HG02870 (cell line): ENCODE data around the gene ZFAND3.
"Not testable (repeated sequence)": the region's sequence is repeated elsewhere in the genome, so short reads cannot be mapped to it uniquely, and the experiment has no call there.

Experiments used
- ATAC-seq: cut with Tn5 transposase; IDR thresholded peaks from one replicate; pipeline ENCODE4 v1.9.1; 2021; ENCODE audit warnings: mild to moderate bottlenecking, moderate library complexity; ENCODE audit not compliant: unreplicated experiment

ZFAND3 gene

DNA sequence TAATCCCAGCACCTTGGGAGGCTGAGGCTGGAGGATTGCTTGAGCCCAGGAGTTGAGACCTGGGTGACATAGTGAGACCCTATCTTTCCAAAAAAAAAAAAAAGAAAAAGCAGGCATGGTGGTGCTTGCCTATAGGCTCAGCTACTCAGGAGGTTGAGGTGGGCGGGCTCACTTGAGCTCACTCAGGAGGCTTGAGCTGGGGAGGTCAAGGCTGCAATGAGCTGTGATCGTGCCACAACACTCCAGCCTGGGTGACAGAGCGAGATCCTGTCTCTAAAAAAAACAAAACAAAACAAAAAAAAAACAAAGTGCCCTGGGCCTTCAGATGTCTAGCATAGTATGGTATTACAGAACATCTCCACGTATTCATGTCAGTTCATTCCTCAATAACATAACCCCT lies 42.9 kb downstream of the ZFAND3 start:
- ATAC-seq, result no peak

DNA sequence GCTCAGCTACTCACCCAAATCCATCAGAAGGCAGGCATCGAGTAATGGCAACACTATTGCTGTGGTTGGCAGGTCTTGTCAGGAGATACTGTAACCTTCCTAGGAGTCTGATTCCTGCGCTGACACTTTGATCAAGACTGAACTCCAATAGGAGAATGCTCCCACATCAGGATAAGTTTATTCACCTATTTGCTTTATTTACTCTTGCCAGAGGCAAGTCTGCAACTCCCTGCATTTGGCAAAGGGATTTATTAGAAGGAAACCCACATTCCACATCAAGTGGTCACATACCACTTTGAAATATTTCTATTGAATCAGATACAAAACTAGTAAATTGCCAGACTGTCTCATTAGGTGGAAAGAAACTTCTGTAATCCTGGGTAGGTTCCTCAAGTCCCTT lies 43.5 kb downstream of the ZFAND3 start:
- ATAC-seq, result no peak

DNA sequence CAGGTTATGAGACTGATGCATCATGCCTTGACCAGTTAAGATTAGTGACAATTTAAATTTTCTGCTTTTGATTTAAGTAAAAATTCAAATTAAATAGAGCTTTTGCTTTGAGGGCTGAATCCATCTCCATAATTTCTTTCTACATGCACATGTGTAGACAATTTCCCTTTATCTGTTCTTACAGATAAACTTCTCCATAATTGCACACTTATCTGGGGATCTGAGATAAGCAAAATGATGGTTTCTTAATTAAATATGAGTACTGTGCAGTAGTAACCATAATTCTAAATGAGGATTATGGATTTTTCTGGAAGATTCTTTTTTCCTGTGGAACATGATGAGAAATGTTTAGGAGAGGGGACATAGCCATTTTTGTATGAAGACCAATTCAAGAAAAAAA lies 44.7 kb downstream of the ZFAND3 start:
- ATAC-seq, result no peak

DNA sequence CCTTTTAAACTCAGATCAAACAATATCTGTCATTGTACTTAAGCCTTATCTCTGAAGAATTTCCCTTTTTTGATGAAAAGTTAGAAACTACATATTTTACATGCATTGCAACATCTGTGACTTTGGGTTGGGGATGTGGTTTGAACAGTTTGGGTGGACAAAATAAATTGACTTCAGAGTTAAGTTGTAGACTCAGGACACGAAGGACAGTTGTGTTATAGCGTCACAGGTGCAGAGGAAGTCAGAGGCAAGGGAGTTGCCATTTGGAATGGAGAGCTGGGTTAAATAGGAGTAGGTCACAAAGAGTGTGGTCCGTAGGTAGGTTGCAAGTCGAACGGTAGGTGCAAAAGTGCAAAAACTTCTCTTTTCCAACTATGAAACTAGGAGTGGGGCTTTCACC lies 46.0 kb downstream of the ZFAND3 start:
- ATAC-seq, result no peak

DNA sequence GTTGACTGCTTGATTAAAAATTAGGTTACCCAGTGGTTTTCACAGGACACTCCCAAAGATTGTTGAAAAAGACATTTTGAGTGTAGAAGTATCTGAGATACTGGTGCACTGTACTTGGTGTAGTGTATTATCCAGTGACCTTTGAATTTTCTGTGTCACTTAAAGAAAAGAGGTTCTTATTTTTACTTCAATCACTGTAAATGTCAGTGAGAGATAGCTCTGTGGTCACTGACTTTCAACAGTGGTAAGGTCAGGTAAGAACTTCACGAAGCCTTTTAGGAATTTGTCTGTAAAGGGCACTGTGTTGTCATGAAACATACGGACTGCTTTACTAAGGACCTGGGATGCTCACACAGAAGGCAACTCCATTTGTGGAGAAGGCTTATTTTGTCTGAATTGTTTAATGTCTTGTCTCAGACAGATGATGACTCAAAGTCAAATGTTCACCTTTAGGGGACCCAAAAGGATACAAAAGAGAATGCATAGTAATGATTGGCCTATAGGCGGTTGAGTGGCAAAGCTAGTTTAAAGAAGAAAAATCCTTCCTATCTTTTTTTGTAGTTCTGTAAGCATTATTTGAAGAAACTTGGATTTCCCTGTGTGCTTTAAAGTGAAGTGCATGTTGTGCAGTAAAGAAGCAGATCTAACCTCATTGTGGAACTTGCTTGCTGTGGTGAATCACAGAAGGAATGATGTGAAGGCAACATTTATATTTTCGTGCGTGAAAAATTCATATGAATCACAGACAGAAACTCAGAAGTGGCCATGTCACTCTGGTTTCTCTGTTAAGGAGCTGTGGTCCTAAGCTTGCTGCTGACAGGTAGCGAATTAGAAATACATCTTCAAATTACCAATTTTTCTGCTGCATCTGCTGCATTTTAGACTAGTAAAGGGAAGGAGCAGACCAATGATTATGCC lies 47.3 kb downstream of the ZFAND3 start:
- no peak for ATAC-seq

DNA sequence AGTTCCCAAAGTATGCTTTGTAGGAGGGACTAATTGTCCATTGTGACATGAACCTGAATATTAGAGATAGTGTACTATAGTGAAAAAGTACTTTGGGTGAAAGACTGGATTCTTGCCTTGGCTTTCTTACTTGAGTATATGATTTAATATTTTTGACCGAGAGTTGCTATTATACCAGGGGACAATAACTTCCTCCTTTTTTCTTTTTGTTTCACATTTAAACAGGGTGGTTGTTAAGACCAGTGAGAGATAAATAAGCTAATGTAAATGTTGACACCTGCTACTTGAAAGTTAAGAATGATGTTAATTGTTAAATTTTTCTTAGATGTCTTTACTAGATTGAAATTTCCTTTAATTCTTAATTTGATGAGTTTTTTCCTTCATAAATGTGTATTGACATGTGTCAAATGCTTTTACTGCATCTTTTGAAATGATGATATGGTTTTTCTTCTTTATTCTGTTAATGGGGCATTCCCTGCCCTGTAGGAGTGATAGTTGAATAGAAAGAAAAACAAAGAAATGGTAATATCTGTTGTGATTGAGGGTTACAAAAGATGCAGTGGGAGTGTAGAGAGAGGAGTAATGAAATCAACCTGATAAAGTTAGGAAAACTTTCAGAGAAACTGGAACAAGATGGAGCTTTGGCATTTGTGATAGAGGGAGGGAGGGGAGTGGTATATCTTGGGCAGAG lies 48.4 kb downstream of the ZFAND3 start:
- ATAC-seq, result no peak

DNA sequence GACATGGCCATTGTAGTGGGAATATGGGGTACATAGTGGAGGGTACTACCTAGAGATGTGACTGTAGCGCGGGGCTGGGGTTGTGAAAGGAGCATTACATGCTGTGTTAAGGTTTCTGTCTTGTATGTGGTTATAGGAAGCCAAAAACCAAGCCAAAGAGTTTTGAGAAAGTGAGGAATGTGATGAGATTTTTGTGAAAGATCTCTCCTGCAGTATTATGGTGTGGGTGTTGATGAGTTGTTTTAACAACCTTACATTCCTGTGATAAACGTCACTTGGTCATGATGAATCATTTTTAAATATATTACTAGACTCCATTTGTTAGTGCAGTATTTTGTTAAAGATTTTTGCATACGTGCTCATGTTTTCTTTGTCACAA lies 48.9 kb downstream of the ZFAND3 start:
- no peak for ATAC-seq

DNA sequence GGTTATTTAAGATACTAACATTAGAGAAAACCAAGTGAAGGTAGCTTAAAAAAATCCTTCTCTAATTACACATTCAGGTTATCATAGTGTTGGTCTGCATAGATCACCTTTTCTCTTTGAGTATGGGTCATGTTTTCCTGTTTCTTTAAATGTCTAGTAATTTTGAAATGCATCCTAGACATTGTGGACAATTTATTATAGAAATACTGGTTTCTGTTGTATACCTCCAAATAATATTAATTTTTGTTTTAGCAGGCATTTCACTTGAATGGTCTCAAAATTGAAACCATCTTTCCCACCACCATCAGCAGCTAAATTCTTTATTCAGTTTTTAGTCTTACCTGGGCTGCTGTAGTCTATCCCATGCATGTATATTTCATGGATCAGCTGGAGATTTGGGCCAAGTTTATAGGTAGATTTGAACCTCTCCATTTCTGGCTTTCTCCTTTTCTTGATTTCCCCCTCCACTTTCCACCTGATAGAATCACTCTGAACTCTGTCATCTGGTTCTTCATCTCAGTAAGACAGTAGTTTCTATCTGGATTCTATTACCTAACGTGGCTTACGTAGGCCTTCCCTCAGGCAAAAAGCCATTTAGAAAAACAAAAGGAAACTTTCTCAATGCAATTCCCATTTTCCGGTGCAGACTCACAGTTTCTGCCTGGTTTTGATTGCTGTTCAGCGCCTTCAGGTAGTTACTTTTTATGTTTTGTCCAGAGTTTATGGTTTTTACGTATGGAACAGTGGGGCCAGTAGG lies 52.3 kb downstream of the ZFAND3 start:
- no peak for ATAC-seq

DNA sequence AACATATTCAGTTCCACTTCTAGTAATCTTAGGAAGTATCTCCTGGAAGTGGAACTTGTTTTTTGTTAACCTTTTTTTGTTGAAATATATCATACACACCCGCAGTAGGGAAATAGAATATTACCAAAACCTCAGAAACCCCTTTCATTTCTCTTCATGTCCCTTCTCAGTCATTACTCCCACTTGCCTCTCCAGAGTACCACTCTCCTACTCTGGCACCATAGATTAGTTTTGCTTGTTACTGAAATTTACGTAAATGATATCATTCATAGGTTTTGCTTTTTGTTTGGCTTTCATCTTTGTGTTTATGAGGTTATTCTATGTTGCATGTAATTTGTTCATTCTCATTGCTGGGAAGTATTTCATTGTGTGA lies 52.8 kb downstream of the ZFAND3 start:
- ATAC-seq, result no peak

DNA sequence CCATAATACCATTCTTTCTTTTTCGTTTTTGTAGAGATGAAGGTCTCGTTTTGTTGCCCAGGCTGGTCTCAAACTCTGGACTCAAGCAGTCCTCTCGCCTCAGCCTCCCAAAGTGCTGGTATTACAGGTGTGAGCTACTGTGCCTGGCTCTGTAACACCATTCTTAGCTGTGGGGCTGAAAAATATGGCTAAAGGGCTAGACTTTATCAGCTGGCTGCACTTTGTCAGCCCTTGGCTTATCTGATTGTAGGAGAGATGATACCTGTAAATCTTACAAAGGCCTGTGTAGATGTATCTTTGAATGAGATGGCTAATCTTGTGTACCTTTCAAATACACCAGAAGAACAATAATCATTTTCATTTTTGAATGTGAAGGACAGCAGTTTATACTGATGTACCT lies 55.2 kb downstream of the ZFAND3 start:
- ATAC-seq, result no peak

DNA sequence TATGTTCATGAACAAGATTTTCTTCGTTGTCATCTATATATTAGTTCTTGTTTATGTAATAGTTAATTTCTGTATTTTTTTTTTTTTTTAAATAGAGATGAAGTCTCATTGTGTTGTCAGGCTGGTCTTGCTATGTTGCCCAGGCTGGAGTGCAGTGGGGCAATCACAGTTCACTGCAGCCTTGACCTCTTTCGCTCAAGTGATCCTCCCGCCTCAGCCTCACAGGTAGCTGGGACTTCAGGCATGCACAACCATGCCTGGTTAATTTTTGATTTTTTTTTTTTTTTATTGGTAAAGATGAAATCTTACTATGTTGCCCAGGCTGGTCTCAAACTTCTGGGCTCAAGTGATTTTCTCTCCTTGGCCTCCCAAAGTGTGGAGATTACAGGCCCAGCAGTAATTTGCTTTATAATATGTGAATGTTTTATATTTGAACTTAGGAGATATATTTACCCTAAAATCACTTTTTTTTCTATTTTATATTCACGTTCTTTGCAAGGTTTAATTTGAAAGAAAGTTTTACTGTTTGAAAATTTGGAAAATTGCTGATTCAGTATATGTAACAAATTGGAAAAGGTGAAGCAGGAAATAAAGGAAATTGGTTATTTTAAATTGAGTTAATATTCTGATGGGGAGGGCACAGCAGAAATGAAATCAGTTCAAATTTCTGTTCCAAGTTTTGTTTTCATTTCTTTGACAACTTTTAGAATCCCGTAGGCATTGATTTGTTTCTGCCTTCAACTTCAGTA lies 56.2 kb downstream of the ZFAND3 start:
- ATAC-seq, result no peak

DNA sequence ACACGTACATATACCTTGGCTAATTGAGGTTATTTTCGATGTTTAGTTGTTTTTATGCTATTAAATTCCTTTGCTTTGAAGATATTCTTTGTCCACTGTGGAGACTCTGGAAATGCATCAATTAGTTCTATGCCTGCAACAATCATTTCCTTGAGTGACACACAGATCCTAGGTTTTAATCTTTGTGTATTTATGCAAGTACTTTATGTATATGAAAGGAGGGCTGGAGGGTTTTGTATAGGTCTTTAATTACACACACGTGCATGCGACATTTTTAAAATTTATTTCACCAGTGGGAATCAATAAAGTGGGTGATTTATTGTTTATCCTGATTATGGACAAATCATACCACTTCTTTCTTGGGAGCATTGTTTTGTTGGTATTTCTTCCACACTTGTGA lies 57.3 kb downstream of the ZFAND3 start:
- no peak for ATAC-seq

DNA sequence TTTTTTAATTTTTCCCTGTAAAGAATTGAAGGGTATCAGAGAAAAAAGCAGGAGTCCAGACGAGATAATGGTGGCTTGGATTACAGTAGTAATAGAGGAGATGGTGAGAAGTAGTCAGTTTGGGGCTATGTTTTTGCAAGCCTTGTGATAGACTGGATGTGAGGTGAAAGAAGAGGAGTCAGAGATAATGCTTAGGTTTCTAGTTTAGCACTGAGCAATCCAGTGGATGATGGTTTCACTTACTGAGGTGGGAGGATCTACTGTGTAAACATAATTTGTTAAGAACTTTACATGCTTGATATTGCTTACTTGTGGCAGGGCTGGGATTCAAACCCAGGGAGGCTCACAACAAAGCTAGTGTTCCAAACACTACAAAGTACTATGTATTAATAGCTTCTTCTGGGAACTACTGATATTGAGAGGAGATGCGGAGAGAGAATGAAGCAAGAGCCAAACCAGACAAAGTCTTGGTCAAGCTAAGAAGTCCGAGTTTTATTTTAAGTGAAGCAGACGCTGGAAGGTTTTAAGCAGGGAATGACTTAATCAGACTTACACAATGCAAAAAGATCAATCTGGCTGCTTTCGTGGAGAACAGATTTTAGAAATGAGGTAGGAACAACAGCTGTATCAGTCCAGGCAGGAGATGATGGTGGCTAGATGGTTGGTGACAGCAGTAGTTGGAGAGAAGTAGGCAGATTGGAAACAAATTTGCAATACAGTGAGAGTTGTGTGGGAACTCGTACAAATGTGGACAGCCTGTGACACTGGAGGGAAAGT lies 58.0 kb downstream of the ZFAND3 start:
- no peak for ATAC-seq

DNA sequence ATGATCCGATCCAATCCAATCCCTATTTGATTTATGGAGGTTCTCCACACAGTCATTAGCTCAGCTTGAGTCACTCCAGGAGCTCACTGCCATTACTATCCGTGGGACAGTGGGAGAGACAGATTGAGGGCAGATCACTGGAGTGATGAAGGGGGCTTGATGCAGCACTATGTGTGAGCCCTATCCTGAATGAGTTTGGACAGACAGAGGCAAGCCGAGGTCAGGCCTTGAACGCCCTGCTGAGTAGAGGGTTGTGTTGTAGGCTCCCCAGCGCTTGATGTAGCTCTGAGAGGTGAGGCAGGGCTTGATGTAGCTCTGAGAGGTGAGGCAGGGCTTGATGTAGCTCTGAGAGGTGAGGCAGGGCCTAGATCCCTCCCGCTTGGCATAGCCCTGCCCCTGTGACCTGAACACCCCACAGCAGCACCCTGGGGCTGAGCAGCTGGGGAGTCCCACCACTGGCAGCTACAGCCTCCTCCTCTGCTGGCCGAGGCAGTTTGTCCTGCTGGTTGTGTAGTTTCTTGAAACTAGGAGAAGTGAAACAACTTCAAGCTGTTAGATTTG lies 58.7 kb downstream of the ZFAND3 start:
- ATAC-seq, result no peak

DNA sequence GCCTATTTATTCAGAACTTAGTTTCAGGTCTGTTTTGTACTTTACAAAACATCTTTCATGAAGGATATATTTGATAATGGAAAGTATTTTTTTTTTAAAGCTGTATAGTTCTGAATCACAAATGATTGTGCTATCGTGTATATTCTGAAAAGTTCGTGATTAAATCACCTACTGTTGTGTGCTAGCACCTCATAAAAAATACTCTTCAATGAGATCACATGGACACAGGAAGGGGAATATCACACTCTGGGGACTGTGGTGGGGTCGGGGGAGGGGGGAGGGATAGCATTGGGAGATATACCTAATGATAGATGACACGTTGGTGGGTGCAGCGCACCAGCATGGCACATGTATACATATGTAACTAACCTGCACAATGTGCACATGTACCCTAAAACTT lies 61.1 kb downstream of the ZFAND3 start:
- ATAC-seq, result not testable (repeated sequence)

DNA sequence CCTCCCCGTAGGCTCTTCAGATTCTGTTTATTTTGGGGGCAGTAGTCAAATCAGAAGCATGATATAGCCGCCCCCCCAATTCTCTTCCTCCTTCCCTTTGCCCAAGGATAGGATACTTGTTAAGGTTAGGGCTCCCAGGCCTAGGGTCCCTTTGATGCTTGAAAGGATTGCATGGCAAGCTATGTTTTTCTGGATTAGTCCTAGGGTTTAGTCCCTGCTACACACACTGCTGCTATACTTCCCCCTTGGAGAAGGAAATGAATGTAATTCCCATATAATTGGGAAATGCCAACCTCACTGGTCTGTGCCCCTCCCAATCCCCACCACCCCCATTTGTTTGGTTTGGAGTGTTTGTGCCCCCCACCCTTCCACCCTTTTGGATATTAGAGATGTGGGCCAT lies 62.8 kb downstream of the ZFAND3 start:
- ATAC-seq, result no peak

DNA sequence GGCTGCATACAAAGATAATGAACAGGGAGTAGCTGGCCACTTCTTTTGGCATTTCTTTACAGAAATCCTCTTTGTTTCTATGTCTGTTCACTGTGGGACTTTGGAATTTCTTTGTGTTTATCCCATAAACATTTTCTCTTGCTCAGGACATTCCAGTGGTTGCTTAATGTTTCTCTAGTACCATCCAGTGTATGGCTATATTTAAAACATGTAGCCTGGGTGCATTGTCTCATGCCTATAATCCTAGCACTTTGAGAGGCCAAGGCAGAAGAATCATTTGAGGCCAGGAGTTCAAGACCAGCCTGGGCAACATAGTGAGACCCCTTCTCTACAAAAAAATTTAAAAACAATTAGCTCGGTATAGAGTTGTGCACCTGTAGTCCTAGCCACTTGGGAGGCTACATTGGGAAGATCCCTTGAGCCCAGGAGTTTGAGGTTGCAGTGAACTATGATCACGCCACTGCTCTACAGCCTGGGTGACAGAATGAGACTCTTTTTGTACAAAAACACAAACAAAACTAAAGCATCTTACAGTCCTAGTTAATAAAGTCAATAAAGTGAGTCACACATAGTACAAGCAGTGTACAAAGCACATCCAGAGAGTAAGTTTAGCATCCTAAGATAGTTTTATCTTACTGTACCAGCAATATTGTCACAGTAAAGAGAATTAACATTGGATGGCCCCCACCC lies 63.3 kb downstream of the ZFAND3 start:
- no peak for ATAC-seq

DNA sequence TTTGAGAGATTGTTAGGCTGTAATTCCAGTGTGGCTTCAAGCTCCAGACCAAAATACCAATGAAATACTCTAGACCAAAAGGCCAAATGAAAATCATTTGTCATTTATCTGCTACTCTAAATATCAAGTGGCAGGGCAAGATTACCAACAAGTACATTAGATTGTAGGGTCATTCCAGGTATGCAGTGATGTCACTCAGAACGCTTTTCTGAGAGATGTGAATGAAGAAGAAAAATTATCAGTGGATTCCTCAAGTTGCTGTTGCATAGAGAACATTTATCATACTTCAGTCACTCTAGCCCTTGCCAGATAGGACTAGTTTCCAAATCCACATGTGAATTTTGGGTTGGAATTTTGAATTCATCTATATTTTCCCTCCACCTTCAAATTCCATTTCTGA lies 65.0 kb downstream of the ZFAND3 start:
- ATAC-seq, result no peak

DNA sequence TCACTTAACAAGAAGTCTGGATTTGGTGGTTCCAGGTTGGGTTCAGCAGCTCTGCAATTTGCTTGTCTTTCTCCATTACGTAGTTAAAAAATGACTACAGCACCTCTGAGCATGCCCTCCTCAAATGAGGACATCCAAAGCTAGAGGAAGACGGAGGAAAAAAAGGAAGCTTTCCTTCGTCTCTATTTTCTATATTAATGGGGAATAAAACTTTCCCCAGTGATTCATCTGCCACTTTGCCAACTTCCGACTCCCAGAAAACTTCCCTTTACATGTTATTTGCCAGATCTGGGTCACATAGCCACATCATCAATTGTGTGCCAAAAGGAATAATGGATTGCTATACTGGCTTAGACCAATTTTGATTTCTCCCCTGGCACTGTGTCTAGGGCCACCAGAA lies 69.5 kb downstream of the ZFAND3 start:
- ATAC-seq, result no peak
